Lung (tissue), 12 donors: ENCODE data around the gene POPDC2. TPM values are rescaled to one million over a fixed set of nuclear protein-coding genes. Genes with fewer than 3 reads are reported as not detected.

Experiments used
- ATAC-seq: fragments of 200-7000 bp; cut with Tn5 transposase; one replicate; pipeline ENCODE4 v1.9.1; 2020; ENCODE audit warnings: moderate number of reproducible peaks; ENCODE audit not compliant: insufficient read depth, low FRiP score
- DNase-seq, 3 donors: peaks; one replicate each; pipeline ENCODE4 v3.0.0-alpha.2; 2013 to 2017
- H3K27ac ChIP-seq, 2 donors: one replicate each; pipeline ENCODE4 v1.5.1; 2013; ENCODE audit warnings: mild to moderate bottlenecking in 2 of 2, moderate library complexity in 2 of 2, control low read depth in 1 of 2, inconsistent platforms in 1 of 2, low read depth in 1 of 2, low read length in 1 of 2
- H3K27me3 ChIP-seq, 3 donors: one replicate each; pipeline ENCODE4 v1.5.1; 2013; ENCODE audit warnings: low read length in 2 of 3; ENCODE audit not compliant: control insufficient read depth in 3 of 3, insufficient read depth in 3 of 3
- H3K36me3 ChIP-seq, 4 donors: one replicate each; pipeline ENCODE4 v1.5.1; 2013; ENCODE audit warnings: low read length in 4 of 4, mild to moderate bottlenecking in 1 of 4, moderate library complexity in 1 of 4; ENCODE audit not compliant: control insufficient read depth in 4 of 4, insufficient read depth in 4 of 4
- H3K4me1 ChIP-seq, 5 donors: one replicate each; pipeline ENCODE4 v1.5.1; 2013; ENCODE audit warnings: low read length in 5 of 5, mild to moderate bottlenecking in 2 of 5, moderate library complexity in 1 of 5; ENCODE audit not compliant: control insufficient read depth in 5 of 5, insufficient read depth in 5 of 5
- H3K4me3 ChIP-seq: one replicate; pipeline ENCODE4 v1.5.1; 2013; ENCODE audit warnings: mild to moderate bottlenecking, control low read depth, moderate library complexity
- H3K9ac ChIP-seq, 2 donors: one replicate each; pipeline ENCODE4 v1.5.1; 2013; ENCODE audit warnings: low read length in 2 of 2, control low read depth in 1 of 2; ENCODE audit not compliant: insufficient read depth in 1 of 2
- H3K9me3 ChIP-seq, 4 donors: one replicate each; pipeline ENCODE4 v1.5.1; 2013; ENCODE audit warnings: low read length in 3 of 4, mild to moderate bottlenecking in 1 of 4, moderate library complexity in 1 of 4; ENCODE audit not compliant: control insufficient read depth in 4 of 4, insufficient read depth in 3 of 4
- CTCF ChIP-seq: IDR thresholded peaks from 2 replicates; pipeline ENCODE4 v1.5.1; 2012; ENCODE audit warnings: mild to moderate bottlenecking; ENCODE audit errors: control extremely low read depth, extremely low read depth
- WGBS, 2 donors: extraction: QIAGEN DNeasy Blood & Tissue Kit; methylation state at CpG; one replicate each; pipeline ENCODE4 v1.1.7; 2013; 5-methylcytosine and 5-hydroxymethylcytosine counted together
- polyA plus RNA-seq, 2 donors: library from polyadenylated mRNA; stranded (reverse); fragments of 200-250 nt; gene quantifications; one replicate each; pipeline ENCODE4 v1.2.1, GENCODE V29; 2013
- total RNA-seq, 2 donors: library from RNA; depleted of rRNA in 1 of 2; stranded (reverse); fragments of >200 nt in 1 of 2; gene quantifications; one replicate each; pipeline ENCODE4 v1.2.1, GENCODE V29; 2014 to 2021
- donor health status: control.
- donor health status: control.
- donor health status: Bipolar disorder and iron deficiency.
- donor health status: healthy.
- donor health status: DM: yes; HTN: yes; CAD: no.

The POPDC2 gene
- total and polyA plus RNA-seq, 4 donors = 1.6 to 3.0 (median 2.0) TPM

DNA sequence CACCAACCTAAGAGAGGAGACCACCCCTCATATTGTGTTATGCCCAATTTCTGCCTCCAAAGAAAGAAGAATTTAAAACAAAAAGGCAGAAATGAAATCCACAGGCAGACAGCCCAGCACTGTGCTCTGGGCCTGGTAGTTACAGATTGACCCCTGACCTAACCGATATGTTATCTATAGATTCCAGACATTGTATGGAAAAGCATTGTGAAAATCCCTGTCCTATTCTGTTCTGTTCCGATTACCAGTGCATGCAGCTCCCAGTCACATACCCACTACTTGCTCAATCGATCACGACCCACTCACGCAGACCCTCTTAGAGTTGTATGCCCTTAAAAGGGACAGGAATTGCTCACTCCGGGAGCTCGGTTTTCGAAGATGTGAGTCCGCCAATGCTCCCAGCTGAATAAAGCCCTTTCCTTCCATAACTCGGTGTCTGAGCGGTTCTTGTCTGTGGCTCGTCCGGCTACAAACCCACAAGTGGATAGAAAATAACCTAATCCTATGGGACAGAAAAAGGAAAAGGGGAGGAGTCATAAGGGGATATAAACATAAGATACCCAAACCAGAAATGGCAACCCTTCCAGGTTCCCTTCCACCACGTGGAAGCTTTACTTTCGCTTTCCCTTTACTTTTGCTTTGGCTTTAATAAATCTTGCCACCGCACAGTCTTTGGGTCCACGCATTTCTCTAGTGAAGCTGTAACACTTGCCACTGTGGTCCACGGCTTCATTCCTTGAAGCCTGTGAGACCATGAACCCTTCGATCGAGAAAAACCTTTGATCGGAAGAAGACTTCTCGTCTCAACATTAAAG, 40.7 kb upstream of the POPDC2 start:
- H3K27ac ChIP-seq = no peak overlapping the region
- H3K4me1 ChIP-seq = peaks cover 0 to 15% (median 2%) of the 10 kb centered on the region in 5 donors
- no peak for TF ChIP-seq CTCF
- no peak overlapping the region for H3K9ac ChIP-seq
- no peaks in the 10 kb centered on the region for H3K36me3 ChIP-seq
- no peaks in the 10 kb centered on the region for H3K27me3 ChIP-seq
- H3K9me3 ChIP-seq = peaks cover 0 to under 1% (median 0%) of the 10 kb centered on the region in 4 donors
- no peak overlapping the region for H3K4me3 ChIP-seq
- ATAC-seq (no peak), DNase-seq (no peak)
- 88 to 90% methylated on average over 22 of the region's 22 CpGs for WGBS, 2 donors

- ATAC-seq (no peak), DNase-seq (no peak)
- Histone ChIP-seq H3K27me3 (no peaks in the 10 kb centered on the region), H3K4me1 (peaks cover 0 to 15% (median 2%) of the 10 kb centered on the region in 5 donors), H3K4me3 (no peak overlapping the region), H3K36me3 (no peaks in the 10 kb centered on the region), H3K27ac (peak overlapping the region in 1 of 2 donors; percentile 40), H3K9ac (no peak overlapping the region), H3K9me3 (peaks cover 0 to 2% (median 0%) of the 10 kb centered on the region in 4 donors)
- TF ChIP-seq CTCF = no peak
- 82% methylated on average over 4 of the region's 4 CpGs for WGBS, 2 donors
These were observed 40.0 kb upstream of the POPDC2 start for GRCh38 chr3:119700269-119700919.

DNA sequence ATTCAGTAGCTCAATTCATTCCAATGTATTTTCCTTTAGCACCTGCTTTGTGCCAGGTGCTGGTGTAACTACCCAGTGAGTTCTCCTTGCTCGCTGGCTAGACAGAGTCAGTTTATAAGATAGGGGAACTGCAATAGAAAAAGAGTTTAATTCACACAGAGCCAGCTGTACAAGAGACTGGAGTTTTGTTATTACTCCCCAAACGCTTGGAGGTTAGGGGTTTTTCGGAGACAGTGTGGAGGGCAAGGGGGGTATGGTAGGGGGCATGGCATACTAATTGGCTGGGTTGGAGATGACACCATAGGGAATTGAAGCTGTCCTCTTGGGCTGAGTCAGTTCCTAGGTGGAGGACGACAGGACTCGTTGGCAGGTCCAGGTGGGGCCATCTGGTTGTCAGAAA, 37.0 kb upstream of the POPDC2 start:
- peaks cover 0 to 2% (median 0%) of the 10 kb centered on the region in 4 donors for H3K9me3 ChIP-seq
- no peak for DNase-seq
- WGBS, 2 donors = 86 to 93% methylated on average over 5 of the region's 5 CpGs
- H3K4me1 ChIP-seq = peaks cover 0 to 4% (median 2%) of the 10 kb centered on the region in 5 donors
- TF ChIP-seq CTCF = no peak
- no peaks in the 10 kb centered on the region for H3K27me3 ChIP-seq
- H3K4me3 ChIP-seq = no peak overlapping the region
- H3K36me3 ChIP-seq = no peaks in the 10 kb centered on the region
- no peak for ATAC-seq
- H3K9ac ChIP-seq = no peak overlapping the region
- no peak overlapping the region for H3K27ac ChIP-seq
